ENCODE results near the gene ZNRF4.

ZNRF4 gene

GRCh38 chr19:5501907-5502306, 46.7 kb downstream of the ZNRF4 start:
- Histone ChIP-seq H3F3A (ENCODE audit: insufficient read depth, low read length) (no peaks in the 10 kb centered on the region), H4K20me1 (ENCODE audit: insufficient read depth, low read length) (no peaks in the 10 kb centered on the region), H3K27ac (ENCODE audit: low read depth, low read length, poor library complexity, severe bottlenecking) (no peak overlapping the region), H3K4me3 (ENCODE audit: low read depth, low read length, poor library complexity, severe bottlenecking) (no peak overlapping the region), H3K9me2 (ENCODE audit: low read depth, low read length) (no peaks in the 10 kb centered on the region), H3K4me2 (ENCODE audit: low read length) (no peak overlapping the region), H2AFZ (ENCODE audit: low read length) (no peak overlapping the region), H3K4me1 (ENCODE audit: insufficient read depth, low read length, severe bottlenecking) (no peaks in the 10 kb centered on the region), H3K9me3 (ENCODE audit: low read length) (no peaks in the 10 kb centered on the region; the same call in 1 of the 2 replicates), H3K9ac (ENCODE audit: low read length) (no peak overlapping the region), H3K79me2 (ENCODE audit: insufficient read depth, low read length) (no peaks in the 10 kb centered on the region), H3K27me3 (ENCODE audit: insufficient read depth, low read length) (no peaks in the 10 kb centered on the region; the same call in 1 of the 2 replicates), H3K36me3 (ENCODE audit: insufficient read depth, low read length) (no peaks in the 10 kb centered on the region)
- no peak for TF ChIP-seq EZH2 (IDR thresholded peaks at IDR 0.05; ENCODE audit: borderline replicate concordance, low read length)
- TF ChIP-seq, protein P1, sequence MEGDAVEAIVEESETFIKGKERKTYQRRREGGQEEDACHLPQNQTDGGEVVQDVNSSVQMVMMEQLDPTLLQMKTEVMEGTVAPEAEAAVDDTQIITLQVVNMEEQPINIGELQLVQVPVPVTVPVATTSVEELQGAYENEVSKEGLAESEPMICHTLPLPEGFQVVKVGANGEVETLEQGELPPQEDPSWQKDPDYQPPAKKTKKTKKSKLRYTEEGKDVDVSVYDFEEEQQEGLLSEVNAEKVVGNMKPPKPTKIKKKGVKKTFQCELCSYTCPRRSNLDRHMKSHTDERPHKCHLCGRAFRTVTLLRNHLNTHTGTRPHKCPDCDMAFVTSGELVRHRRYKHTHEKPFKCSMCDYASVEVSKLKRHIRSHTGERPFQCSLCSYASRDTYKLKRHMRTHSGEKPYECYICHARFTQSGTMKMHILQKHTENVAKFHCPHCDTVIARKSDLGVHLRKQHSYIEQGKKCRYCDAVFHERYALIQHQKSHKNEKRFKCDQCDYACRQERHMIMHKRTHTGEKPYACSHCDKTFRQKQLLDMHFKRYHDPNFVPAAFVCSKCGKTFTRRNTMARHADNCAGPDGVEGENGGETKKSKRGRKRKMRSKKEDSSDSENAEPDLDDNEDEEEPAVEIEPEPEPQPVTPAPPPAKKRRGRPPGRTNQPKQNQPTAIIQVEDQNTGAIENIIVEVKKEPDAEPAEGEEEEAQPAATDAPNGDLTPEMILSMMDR (IDR thresholded peaks at IDR 0.05; ENCODE audit: low read length): no peak

GRCh38 chr19:5503598-5503997, 48.4 kb downstream of the ZNRF4 start:
- Histone ChIP-seq H3K27me3 (ENCODE audit: insufficient read depth, low read length) (0 out of 2 replicates have a peak, but pooled peaks cover 3% of the 10 kb centered on the region), H3K4me1 (ENCODE audit: insufficient read depth, low read length, severe bottlenecking) (no peaks in the 10 kb centered on the region), H3K79me2 (ENCODE audit: insufficient read depth, low read length) (no peaks in the 10 kb centered on the region), H3K9me3 (ENCODE audit: low read length) (no peaks in the 10 kb centered on the region; the same call in 1 of the 2 replicates), H3K9ac (ENCODE audit: low read length) (no peak overlapping the region), H3K4me3 (ENCODE audit: low read depth, low read length, poor library complexity, severe bottlenecking) (no peak overlapping the region), H4K20me1 (ENCODE audit: insufficient read depth, low read length) (no peaks in the 10 kb centered on the region), H3K4me2 (ENCODE audit: low read length) (no peak overlapping the region), H3F3A (ENCODE audit: insufficient read depth, low read length) (no peaks in the 10 kb centered on the region), H2AFZ (ENCODE audit: low read length) (no peak overlapping the region), H3K36me3 (ENCODE audit: insufficient read depth, low read length) (no peaks in the 10 kb centered on the region), H3K27ac (ENCODE audit: low read depth, low read length, poor library complexity, severe bottlenecking) (no peak overlapping the region), H3K9me2 (ENCODE audit: low read depth, low read length) (no peaks in the 10 kb centered on the region)
- TF ChIP-seq, protein P1 (IDR thresholded peaks at IDR 0.05; ENCODE audit: low read length): peak; percentile 4; the same call in 1 of the 2 replicates
- TF ChIP-seq EZH2 (IDR thresholded peaks at IDR 0.05; ENCODE audit: borderline replicate concordance, low read length): no peak

DNA sequence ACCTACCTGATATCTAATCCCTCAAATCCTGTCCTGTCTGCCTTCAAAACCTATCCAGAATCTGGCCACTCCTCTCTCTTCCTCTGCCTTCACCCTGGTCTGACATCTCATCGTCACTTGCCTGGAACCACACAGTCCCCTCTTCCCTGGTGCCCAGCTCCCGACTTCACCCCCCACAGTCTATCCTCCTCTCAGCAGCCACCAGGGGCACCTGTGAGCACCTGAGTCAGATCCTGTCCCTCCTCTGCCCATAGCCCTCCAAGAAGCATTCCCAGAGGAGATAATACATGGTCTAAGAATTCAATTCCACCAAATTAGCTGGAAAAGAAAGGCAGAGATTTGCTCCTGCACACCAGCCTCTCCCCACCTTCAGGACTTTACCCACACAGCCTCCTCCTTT, 48.9 kb downstream of the ZNRF4 start:
- H3K4me2 ChIP-seq (ENCODE audit: low read length): no peak overlapping the region
- no peak overlapping the region for H3K4me3 ChIP-seq (ENCODE audit: low read depth, low read length, poor library complexity, severe bottlenecking)
- no peak overlapping the region for H3K9ac ChIP-seq (ENCODE audit: low read length)
- no peaks in the 10 kb centered on the region for H3F3A ChIP-seq (ENCODE audit: insufficient read depth, low read length)
- no peaks in the 10 kb centered on the region; the same call in 1 of the 2 replicates for H3K9me3 ChIP-seq (ENCODE audit: low read length)
- 0 out of 2 replicates have a peak, but pooled peaks cover 3% of the 10 kb centered on the region for H3K27me3 ChIP-seq (ENCODE audit: insufficient read depth, low read length)
- H3K36me3 ChIP-seq (ENCODE audit: insufficient read depth, low read length): no peaks in the 10 kb centered on the region
- no peaks in the 10 kb centered on the region for H4K20me1 ChIP-seq (ENCODE audit: insufficient read depth, low read length)
- no peaks in the 10 kb centered on the region for H3K4me1 ChIP-seq (ENCODE audit: insufficient read depth, low read length, severe bottlenecking)
- H2AFZ ChIP-seq (ENCODE audit: low read length): no peak overlapping the region
- TF ChIP-seq, protein P1 (IDR thresholded peaks at IDR 0.05; ENCODE audit: low read length): no peak
- TF ChIP-seq EZH2 (IDR thresholded peaks at IDR 0.05; ENCODE audit: borderline replicate concordance, low read length): no peak
- H3K79me2 ChIP-seq (ENCODE audit: insufficient read depth, low read length): no peaks in the 10 kb centered on the region
- H3K27ac ChIP-seq (ENCODE audit: low read depth, low read length, poor library complexity, severe bottlenecking): no peak overlapping the region
- no peaks in the 10 kb centered on the region for H3K9me2 ChIP-seq (ENCODE audit: low read depth, low read length)
